Neural progenitor cell (in vitro differentiated cells): Measurements from ENCODE around the gene PLEKHA5. TPM values are rescaled to one million over a fixed set of nuclear protein-coding genes. Genes with fewer than 3 reads are reported as not detected.
"Not testable (repeated sequence)": the region's sequence is repeated elsewhere in the genome, so short reads cannot be mapped to it uniquely, and the experiment has no call there.

Source experiments
- DNase-seq: peaks from one replicate; pipeline ENCODE4 v3.0.0-alpha.2; 2016; ENCODE audit warnings: low spot score
- H2AFZ ChIP-seq: fragments of 200-600 bp; sonication (generic); replicated peaks from 2 replicates; pipeline ENCODE4 v1.6.1; 2016; ENCODE audit warnings: antibody characterized with exemption
- H3F3A ChIP-seq: fragments of 200-600 bp; sonication (generic); 2 replicates; pipeline ENCODE4 v1.6.1; 2016; ENCODE audit warnings: antibody characterized with exemption, low read depth
- H3K27ac ChIP-seq: fragments of 200-600 bp; sonication (generic); 2 replicates; pipeline ENCODE4 v1.5.1; 2016; ENCODE audit warnings: mild to moderate bottlenecking
- H3K27me3 ChIP-seq: fragments of 200-600 bp; sonication (generic); 2 replicates; pipeline ENCODE4 v1.6.1; 2016; ENCODE audit warnings: mild to moderate bottlenecking, moderate library complexity
- H3K36me3 ChIP-seq: fragments of 200-600 bp; sonication (generic); 2 replicates; pipeline ENCODE4 v1.5.1; 2016
- H3K4me1 ChIP-seq: fragments of 200-600 bp; sonication (generic); 2 replicates; pipeline ENCODE4 v1.6.1; 2016; ENCODE audit warnings: mixed run types
- H3K4me2 ChIP-seq: fragments of 200-600 bp; sonication (generic); 2 replicates; pipeline ENCODE4 v1.6.1; 2016
- H3K4me3 ChIP-seq: fragments of 200-600 bp; sonication (generic); 2 replicates; pipeline ENCODE4 v1.5.1; 2016
- H3K79me2 ChIP-seq: fragments of 200-600 bp; sonication (generic); 2 replicates; pipeline ENCODE4 v1.6.1; 2016; ENCODE audit warnings: low read depth
- H3K9ac ChIP-seq: fragments of 200-600 bp; sonication (generic); 2 replicates; pipeline ENCODE4 v1.6.1; 2016
- H3K9me3 ChIP-seq: fragments of 200-600 bp; sonication (generic); 2 replicates; pipeline ENCODE4 v1.5.1; 2016; ENCODE audit warnings: low read depth
- H4K20me1 ChIP-seq: fragments of 200-600 bp; sonication (generic); 2 replicates; pipeline ENCODE4 v1.6.1; 2016; ENCODE audit warnings: low read depth
- H3K27ac Mint-ChIP-seq: 3 replicates; pipeline ENCODE4 v1.8.0; 2021; ENCODE audit warnings: mixed read lengths
- H3K27me3 Mint-ChIP-seq: 2 replicates; pipeline ENCODE4 v1.8.0; 2022; ENCODE audit warnings: low read depth, mild to moderate bottlenecking, inconsistent platforms, moderate library complexity, mixed read lengths; ENCODE audit not compliant: insufficient read depth
- H3K36me3 Mint-ChIP-seq: 3 replicates; pipeline ENCODE4 v1.8.0; 2021; ENCODE audit warnings: mixed read lengths
- H3K4me1 Mint-ChIP-seq: 3 replicates; pipeline ENCODE4 v1.8.0; 2021; ENCODE audit warnings: mixed read lengths
- H3K4me3 Mint-ChIP-seq: 3 replicates; pipeline ENCODE4 v1.8.0; 2021; ENCODE audit warnings: mild to moderate bottlenecking, moderate library complexity, mixed read lengths
- H3K9me3 Mint-ChIP-seq: 3 replicates; pipeline ENCODE4 v1.8.0; 2020; ENCODE audit warnings: mixed read lengths
- EZH2 ChIP-seq: fragments of 200-600 bp; sonication (generic); IDR thresholded peaks from 2 replicates; pipeline ENCODE4 v1.6.1; 2017; ENCODE audit warnings: antibody characterized with exemption, mild to moderate bottlenecking, moderate library complexity
- EZH2phosphoT487 ChIP-seq: fragments of 200-600 bp; sonication (generic); IDR thresholded peaks from 2 replicates; pipeline ENCODE4 v1.6.1; 2017; ENCODE audit warnings: antibody characterized with exemption
- total RNA-seq: library from RNA; depleted of rRNA; stranded (reverse); fragments of >200 nt; gene quantifications from 2 replicates; pipeline ENCODE4 v1.2.3, GENCODE V29; 2015; ENCODE audit warnings: low replicate concordance
- TF ChIP-seq, protein P1 (sequence below): fragments of 200-600 bp; sonication (generic); IDR thresholded peaks from 2 replicates; pipeline ENCODE4 v1.5.1; 2017; ENCODE audit warnings: antibody characterized with exemption, mild to moderate bottlenecking

Gene PLEKHA5
- total RNA-seq, 1 donor from 2014 or later, result 86.7 TPM

DNA sequence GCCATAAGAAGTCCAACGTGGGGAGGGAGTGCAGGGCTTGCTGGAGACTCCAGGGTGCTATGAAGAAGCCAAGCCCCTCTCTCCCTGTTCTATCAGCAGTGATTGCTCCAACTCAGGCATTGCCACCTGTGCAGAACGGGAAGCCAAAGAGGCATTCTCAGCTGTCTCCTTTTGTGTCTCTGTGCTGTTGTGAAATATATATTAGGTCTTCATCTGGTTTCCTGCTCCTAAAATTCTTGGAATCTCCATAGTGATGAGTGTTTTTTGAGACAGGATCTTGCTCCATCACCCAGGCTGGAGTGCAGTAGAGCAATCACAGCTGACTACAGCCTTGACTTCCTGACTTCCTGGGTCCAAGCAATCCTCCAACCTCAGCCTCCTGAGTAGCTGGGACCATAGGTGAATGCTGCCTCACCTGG lies 258.6 kb downstream of the PLEKHA5 start:
- DNase-seq, result no peak
- no peaks in the 10 kb centered on the region for H3K9me3 Mint-ChIP-seq
- H3K36me3 Mint-ChIP-seq, result peaks cover 5% of the 10 kb centered on the region
- no peaks in the 10 kb centered on the region for H4K20me1 ChIP-seq
- peaks cover 2% of the 10 kb centered on the region for H3K27me3 Mint-ChIP-seq
- H3K79me2 ChIP-seq, result no peaks in the 10 kb centered on the region
- no peaks in the 10 kb centered on the region for H3F3A ChIP-seq
- no peak overlapping the region for H3K4me3 ChIP-seq
- H3K27me3 ChIP-seq, result no peaks in the 10 kb centered on the region
- no peak overlapping the region for H2AFZ ChIP-seq
- H3K27ac Mint-ChIP-seq, result no peak overlapping the region
- no peak overlapping the region for H3K27ac ChIP-seq
- no peaks in the 10 kb centered on the region for H3K9me3 ChIP-seq
- H3K4me2 ChIP-seq, result no peak overlapping the region
- TF ChIP-seq EZH2, result no peak
- TF ChIP-seq, protein P1, sequence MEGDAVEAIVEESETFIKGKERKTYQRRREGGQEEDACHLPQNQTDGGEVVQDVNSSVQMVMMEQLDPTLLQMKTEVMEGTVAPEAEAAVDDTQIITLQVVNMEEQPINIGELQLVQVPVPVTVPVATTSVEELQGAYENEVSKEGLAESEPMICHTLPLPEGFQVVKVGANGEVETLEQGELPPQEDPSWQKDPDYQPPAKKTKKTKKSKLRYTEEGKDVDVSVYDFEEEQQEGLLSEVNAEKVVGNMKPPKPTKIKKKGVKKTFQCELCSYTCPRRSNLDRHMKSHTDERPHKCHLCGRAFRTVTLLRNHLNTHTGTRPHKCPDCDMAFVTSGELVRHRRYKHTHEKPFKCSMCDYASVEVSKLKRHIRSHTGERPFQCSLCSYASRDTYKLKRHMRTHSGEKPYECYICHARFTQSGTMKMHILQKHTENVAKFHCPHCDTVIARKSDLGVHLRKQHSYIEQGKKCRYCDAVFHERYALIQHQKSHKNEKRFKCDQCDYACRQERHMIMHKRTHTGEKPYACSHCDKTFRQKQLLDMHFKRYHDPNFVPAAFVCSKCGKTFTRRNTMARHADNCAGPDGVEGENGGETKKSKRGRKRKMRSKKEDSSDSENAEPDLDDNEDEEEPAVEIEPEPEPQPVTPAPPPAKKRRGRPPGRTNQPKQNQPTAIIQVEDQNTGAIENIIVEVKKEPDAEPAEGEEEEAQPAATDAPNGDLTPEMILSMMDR, result no peak
- no peak for TF ChIP-seq EZH2phosphoT487
- no peak overlapping the region for H3K9ac ChIP-seq
- H3K4me1 ChIP-seq, result no peaks in the 10 kb centered on the region
- H3K36me3 ChIP-seq, result no peaks in the 10 kb centered on the region
- H3K4me1 Mint-ChIP-seq, result no peaks in the 10 kb centered on the region
- no peak overlapping the region for H3K4me3 Mint-ChIP-seq

- H3K9me3 Mint-ChIP-seq, result no peaks in the 10 kb centered on the region
- Histone ChIP-seq H4K20me1 (no peaks in the 10 kb centered on the region), H3K27ac (no peak overlapping the region), H3K4me2 (no peak overlapping the region), H3K9ac (no peak overlapping the region), H3F3A (no peaks in the 10 kb centered on the region), H3K4me3 (no peak overlapping the region), H3K79me2 (no peaks in the 10 kb centered on the region), H2AFZ (no peak overlapping the region), H3K9me3 (no peaks in the 10 kb centered on the region), H3K4me1 (no peaks in the 10 kb centered on the region), H3K27me3 (no peaks in the 10 kb centered on the region), H3K36me3 (no peaks in the 10 kb centered on the region)
- H3K4me1 Mint-ChIP-seq, result no peaks in the 10 kb centered on the region
- H3K4me3 Mint-ChIP-seq, result no peak overlapping the region
- no peak for DNase-seq
- TF ChIP-seq EZH2 (no peak), EZH2phosphoT487 (no peak)
- TF ChIP-seq, protein P1, result no peak
- H3K27me3 Mint-ChIP-seq, result peaks cover 2% of the 10 kb centered on the region
- H3K27ac Mint-ChIP-seq, result no peak overlapping the region
- peaks cover 2% of the 10 kb centered on the region for H3K36me3 Mint-ChIP-seq
Measured at GRCh38 chr12:19390051-19390598, 260.6 kb downstream of the PLEKHA5 start.

GRCh38 chr12:19392644-19393043 lies 263.1 kb downstream of the PLEKHA5 start:
- H3K9me3 ChIP-seq, H3K4me2 ChIP-seq, H3K36me3 ChIP-seq, DNase-seq, H3K79me2 ChIP-seq, H3K36me3 Mint-ChIP-seq, H3K9ac ChIP-seq, H3K4me1 ChIP-seq, H3K27me3 Mint-ChIP-seq, H3K27ac Mint-ChIP-seq, H3K27me3 ChIP-seq, H3K4me3 Mint-ChIP-seq, H3K27ac ChIP-seq, H2AFZ ChIP-seq, H4K20me1 ChIP-seq, H3K9me3 Mint-ChIP-seq, H3F3A ChIP-seq, H3K4me1 Mint-ChIP-seq, H3K4me3 ChIP-seq: not testable (repeated sequence)

- no peak overlapping the region for H3K4me3 ChIP-seq
- no peaks in the 10 kb centered on the region for H3F3A ChIP-seq
- H4K20me1 ChIP-seq, result no peaks in the 10 kb centered on the region
- no peak overlapping the region for H3K27ac ChIP-seq
- Mint-ChIP-seq H3K27ac (no peak overlapping the region), H3K27me3 (no peaks in the 10 kb centered on the region), H3K4me3 (no peak overlapping the region), H3K4me1 (peaks cover 2% of the 10 kb centered on the region), H3K36me3 (no peaks in the 10 kb centered on the region), H3K9me3 (no peaks in the 10 kb centered on the region)
- no peaks in the 10 kb centered on the region for H3K79me2 ChIP-seq
- H3K9me3 ChIP-seq, result no peaks in the 10 kb centered on the region
- no peak overlapping the region for H3K4me2 ChIP-seq
- H3K4me1 ChIP-seq, result no peaks in the 10 kb centered on the region
- H3K9ac ChIP-seq, result no peak overlapping the region
- TF ChIP-seq, protein P1, result no peak
- no peak for DNase-seq
- no peak overlapping the region for H2AFZ ChIP-seq
- no peaks in the 10 kb centered on the region for H3K27me3 ChIP-seq
- H3K36me3 ChIP-seq, result no peaks in the 10 kb centered on the region
Measured at GRCh38 chr12:19394385-19394784, 264.9 kb downstream of the PLEKHA5 start.
